NOMO-1 treated with DMSO at 0.1 percent for 48 hours (cell line): ENCODE measurements around the gene GNG8.

Source experiments
- DNase-seq: peaks from one replicate; lab custom pipeline; 2025; ENCODE audit not compliant: unreplicated experiment; lab: John Stamatoyannopoulos, UW

GNG8 gene

DNA sequence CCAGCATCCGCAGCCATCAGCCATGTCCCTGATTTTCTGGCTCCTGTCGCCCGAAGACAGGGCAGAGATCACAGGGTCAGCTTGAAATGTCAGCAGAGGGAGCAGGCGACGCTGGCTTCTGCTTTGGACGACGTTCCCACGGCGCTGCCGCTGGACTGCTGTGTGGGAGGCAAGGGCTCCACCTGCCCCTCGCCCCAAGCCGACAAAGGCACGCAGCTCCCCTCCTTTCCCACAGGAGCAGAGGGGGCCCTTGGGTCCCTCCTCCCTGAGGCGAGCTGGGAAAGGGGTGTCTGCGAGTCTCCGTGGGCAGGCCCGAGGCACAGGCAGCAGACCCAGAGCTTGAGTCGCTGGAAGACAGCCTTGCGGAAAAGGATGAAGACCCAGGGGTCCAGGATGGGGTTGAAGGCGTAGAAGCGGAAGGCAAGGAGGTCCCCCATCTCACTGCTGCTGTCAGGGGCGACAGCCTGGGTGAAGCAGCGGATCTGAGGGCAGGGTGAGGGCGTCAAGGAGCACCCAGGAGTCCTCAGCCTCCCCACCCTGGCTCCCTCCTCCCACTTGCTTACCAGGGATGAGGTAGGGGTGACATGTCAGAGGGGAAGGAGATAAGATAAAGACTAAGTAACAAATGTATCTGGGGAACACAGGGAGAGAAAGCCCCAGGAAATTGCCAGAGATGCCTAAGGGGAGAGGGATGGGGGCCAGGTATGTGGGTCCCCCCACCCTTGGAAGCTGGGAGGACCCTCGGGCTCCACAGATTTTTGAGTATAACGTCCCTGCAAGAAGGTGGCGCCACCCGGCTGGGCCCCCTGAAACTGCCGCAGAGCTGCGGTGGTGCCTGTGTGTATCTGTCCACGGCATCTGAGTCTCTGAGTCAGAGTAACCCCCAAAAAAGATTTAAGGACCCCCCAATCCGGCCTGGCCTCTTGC lies 14.5 kb downstream of the GNG8 start:
- no peak for DNase-seq

DNA sequence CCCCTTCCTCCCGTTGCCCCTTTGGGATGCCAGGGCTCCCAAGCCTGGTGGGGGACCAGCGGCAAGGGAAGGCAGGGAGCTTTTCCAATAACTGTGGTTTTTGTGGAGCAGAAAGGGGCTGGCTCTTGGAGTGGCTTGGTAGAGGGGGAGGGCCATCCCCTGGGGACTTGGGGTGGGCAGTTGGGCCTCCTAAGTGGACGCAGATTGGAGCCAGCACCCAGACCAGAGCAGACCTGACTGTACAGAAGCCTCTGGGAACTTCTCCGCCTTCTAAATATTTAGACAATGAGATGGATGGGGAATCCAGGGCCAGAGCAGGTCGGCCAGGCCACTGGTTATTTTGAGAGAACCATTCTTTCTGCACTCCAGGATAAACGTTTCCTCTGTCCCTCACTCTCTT lies 15.3 kb downstream of the GNG8 start:
- DNase-seq = no peak

- DNase-seq = no peak
Measured at GRCh38 chr19:46620267-46620666, 15.7 kb downstream of the GNG8 start.

DNA sequence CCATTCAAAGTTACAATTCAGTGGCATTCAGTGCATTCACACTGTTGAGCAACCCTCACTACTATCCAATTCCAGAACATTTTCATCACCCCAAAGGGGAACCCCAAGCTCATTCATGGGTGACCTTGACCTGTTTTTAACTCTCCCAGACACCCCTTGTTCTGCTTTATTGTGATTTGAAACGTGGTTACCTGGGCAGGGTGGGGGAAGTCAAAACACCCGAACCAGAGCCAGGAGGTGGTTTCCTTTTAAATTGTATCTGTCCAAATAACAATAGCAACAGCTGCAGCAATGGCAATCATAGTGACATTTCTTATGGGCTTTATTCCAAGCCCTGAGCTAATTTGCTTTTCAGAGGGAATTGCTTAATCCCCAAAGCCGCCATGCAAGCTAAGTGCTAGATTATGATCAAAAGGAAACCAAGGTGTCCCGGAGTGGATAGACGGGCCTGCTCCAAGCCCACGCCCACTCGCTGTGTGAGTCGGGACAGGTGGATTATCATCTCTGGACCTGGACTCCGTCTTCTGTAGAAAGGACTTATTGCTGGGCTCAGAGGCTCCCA lies 17.3 kb downstream of the GNG8 start:
- no peak for DNase-seq

DNA sequence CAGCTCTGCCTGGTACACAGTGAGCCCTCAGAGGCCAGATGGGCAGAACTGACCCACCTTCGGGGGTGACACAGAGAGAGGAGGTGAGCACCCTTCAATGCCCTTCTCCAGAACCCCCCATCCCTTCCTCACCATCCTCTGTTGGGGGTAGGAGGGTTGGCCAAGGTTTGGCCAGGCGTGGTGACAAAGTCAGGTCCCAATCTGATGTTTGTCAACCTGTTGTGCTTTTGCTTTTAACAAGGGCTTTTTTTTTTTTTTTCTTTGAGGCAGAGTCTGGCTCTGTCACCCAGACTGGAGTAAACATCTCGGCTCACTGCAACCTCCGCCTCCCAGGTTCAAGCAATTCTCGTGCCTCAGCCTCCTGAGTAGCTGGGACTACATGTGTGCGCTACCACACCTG lies 18.4 kb downstream of the GNG8 start:
- DNase-seq = no peak

DNA sequence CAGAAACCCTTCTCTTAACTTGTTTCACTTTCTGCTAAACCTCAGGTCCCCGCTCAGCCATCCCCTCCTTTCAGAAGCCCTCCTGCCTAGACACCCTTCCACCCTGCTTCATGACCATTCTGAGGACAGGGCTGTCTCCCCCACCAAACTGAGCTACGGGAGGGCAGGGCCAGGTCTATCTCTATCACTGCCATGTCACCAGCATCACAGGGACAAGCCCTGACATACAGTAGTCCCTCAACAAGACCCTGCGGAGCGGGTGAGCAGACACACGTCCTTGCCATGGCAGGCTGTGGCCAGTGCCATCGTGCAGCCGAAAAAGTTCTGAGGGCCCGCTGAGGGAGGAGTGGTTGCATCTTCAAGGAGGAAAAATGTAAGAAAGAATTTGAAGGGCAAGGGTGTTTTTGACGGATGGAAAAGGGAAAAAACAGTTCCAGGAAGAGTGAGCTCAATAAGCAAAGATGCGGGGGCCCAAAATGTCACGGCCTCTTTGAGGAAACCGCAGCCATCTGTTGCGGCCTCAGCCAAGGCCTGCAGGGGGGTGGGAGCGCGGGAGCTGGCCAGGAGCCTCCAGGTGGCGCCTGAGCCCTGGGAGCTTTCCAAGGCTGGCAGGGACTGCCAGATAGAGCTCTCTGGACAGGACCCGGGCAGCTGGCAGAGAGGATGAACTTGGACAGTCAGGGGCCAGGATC lies 19.2 kb downstream of the GNG8 start:
- peak; percentile 19 for DNase-seq

- no peak for DNase-seq
Measured at GRCh38 chr19:46615966-46616365, 20.0 kb downstream of the GNG8 start.

- peak; percentile 47 for DNase-seq
Measured at GRCh38 chr19:46614114-46614722, 21.8 kb downstream of the GNG8 start.

DNA sequence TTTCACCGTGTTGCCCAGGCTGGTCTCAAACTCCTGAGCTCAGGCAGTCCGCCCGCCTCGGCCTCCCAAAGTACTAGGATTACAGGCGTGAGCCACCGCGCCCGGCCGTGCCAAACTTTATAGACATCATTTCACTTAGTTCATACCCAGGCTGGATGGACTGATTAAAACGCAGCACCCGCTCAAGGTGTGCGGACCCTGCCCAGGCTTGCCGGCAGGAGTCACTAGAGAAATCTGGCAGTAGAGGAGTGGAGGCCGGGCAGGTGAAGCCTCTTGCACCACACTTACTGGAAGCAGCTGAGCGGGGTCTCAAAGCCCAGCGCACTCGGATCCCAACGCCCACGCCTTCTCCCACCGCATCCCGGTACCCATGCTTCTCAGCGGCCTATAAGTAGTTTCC lies 22.5 kb downstream of the GNG8 start:
- DNase-seq = no peak

- DNase-seq = no peak
Measured at GRCh38 chr19:46611776-46612175, 24.2 kb downstream of the GNG8 start.

GRCh38 chr19:46610851-46611770 lies 24.9 kb downstream of the GNG8 start:
- peak; percentile 28 for DNase-seq

DNA sequence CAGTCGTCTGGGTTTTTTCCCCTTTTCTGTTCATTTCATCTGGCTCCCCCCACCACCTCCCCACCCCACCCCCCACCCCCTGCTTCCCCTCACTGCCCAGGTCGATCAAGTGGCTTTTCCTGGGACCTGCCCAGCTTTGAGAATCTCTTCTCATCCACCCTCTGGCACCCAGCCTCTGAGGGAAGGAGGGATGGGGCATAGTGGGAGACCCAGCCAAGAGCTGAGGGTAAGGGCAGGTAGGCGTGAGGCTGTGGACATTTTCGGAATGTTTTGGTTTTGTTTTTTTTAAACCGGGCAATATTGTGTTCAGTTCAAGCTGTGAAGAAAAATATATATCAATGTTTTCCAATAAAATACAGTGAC lies 25.6 kb downstream of the GNG8 start:
- no peak for DNase-seq

DNA sequence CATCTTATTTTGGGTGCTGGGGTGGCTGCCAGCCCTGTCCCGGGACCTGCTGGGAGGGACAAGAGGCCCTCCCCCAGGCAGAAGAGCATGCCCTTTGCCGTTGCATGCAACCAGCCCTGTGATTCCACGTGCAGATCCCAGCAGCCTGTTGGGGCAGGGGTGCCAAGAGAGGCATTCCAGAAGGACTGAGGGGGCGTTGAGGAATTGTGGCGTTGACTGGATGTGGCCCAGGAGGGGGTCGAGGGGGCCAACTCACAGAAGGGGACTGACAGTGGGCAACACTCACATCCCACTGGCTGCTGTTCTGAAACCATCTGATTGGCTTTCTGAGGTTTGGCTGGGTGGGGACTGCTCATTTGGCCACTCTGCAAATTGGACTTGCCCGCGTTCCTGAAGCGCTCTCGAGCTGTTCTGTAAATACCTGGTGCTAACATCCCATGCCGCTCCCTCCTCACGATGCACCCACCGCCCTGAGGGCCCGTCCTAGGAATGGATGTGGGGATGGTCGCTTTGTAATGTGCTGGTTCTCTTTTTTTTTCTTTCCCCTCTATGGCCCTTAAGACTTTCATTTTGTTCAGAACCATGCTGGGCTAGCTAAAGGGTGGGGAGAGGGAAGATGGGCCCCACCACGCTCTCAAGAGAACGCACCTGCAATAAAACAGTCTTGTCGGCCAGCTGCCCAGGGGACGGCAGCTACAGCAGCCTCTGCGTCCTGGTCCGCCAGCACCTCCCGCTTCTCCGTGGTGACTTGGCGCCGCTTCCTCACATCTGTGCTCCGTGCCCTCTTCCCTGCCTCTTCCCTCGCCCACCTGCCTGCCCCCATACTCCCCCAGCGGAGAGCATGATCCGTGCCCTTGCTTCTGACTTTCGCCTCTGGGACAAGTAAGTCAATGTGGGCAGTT lies 26.2 kb downstream of the GNG8 start:
- no peak for DNase-seq

DNA sequence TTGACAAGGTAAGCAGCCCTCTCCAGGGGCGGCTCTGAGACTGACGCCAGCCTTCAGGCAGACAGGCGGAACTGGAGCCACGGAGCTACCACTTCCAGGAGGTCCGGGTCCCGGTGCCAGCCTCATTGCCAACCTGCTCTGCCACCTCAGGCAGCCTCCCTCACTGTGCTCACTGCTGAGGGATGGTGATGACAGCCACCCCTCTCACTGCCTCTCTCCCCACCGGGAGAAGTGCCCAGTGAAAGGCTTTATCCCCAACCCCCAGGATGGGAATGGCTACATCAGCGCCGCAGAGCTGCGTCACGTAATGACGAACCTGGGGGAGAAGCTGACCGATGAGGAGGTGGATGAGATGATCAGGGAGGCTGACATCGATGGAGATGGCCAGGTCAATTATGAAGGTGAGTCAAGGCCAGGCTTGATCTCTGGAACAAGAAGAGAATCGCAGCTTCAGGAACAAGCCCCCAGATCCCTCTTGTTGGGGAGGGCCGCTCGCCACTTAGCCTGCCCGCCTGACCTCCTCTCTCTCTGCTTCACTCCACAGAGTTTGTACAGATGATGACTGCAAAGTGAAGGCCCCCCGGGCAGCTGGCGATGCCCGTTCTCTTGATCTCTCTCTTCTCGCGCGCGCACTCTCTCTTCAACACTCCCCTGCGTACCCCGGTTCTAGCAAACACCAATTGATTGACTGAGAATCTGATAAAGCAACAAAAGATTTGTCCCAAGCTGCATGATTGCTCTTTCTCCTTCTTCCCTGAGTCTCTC lies 27.2 kb downstream of the GNG8 start:
- no peak for DNase-seq

GRCh38 chr19:46608178-46608577 lies 27.8 kb downstream of the GNG8 start:
- no peak for DNase-seq

DNA sequence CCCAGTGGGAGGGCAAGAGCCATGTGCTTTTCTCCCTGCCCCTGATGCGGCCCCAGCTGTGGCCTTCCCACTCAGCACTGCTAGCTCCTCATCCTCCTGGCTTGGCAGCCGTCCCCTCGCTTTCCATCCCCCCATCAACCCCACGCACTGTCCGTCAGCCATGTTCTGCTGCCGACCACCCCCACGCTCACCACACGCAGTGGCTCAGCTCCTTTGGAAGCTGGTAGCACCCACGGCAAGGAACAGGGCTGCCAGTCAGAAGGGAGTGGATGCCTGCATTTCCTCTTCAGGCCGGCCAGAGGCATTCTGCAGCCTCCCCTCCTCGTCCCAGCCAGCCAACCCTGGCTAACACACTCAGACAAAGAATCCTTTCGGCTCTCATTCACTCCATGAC lies 28.6 kb downstream of the GNG8 start:
- DNase-seq = peak; percentile 54

DNA sequence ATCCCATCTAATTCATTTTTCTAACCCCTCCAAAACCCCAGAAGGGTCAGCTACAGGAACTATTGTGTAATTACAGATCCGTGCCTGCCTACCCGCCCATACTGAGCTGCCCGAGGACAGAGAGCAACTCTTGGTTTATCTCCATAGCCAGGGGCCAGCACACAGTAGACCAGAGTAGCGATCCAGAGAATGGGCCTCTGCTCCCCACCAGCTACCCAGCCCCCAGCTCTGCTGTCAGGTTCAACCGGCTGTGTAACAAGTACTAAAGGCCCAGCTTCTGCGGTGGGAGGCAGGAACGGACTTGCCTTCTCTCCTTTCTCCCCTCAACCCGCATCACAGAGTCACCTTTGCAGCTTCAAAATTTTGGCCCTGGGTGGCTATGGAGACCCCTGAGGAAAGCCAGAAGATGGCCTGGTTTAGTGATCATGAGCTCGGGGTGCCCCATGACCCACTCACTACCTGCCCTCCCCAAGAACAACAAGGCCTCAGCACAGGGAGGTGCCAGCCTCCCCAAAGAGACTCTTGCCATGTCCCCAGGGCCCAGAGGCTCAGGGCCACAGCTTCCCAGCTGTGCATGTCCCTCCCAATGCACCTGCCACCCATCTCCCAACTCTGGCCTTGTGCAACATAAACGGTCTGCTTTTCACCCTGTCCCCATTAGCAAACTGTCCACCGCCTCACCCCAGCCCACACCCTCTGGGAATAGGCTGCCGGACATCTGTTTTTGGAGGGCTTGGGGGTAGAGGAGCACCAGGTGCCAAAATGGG lies 29.1 kb downstream of the GNG8 start:
- DNase-seq = no peak

DNA sequence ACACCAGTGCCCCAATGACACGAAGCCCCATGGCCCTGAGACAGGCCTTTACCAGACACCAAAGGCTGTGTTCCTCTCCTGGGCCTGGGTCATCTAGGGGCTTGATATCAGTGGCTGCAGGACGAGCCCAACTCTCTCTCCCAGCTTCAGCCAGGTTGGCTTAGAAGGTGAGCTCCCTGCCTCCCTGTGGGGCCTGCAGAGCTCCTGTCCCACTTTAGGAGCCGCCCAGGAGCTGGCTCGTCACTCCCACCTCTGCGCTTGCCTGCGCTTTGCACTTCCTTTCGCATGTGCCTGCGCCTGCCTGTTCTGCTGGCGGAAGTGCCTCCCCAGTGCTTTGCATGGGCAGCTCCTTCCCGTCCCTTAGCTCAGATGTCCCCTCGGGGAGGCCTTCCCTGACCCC lies 30.0 kb downstream of the GNG8 start:
- no peak for DNase-seq
